Adipocyte (in vitro differentiated cells): Measurements from ENCODE around the gene SCN4A.

Source experiments
- DNase-seq: peaks from one replicate; pipeline ENCODE4 v3.0.0-alpha.2; 2015; ENCODE audit warnings: low read depth
- H3K27me3 ChIP-seq: replicated peaks from 2 replicates; pipeline ENCODE4 v1.7.0; 2013; ENCODE audit warnings: mild to moderate bottlenecking, low read length, moderate library complexity; ENCODE audit not compliant: control insufficient read depth, insufficient read depth
- H3K36me3 ChIP-seq: 2 replicates; pipeline ENCODE4 v1.7.0; 2013; ENCODE audit warnings: low read length, mild to moderate bottlenecking, moderate library complexity; ENCODE audit not compliant: control insufficient read depth, insufficient read depth, severe bottlenecking
- H3K4me1 ChIP-seq: 2 replicates; pipeline ENCODE4 v1.7.0; 2013; ENCODE audit warnings: mild to moderate bottlenecking, low read length, moderate library complexity; ENCODE audit not compliant: control insufficient read depth, insufficient read depth
- H3K4me3 ChIP-seq: 2 replicates; pipeline ENCODE4 v1.7.0; 2013; ENCODE audit warnings: mild to moderate bottlenecking, low read length, moderate library complexity
- H3K9ac ChIP-seq: 2 replicates; pipeline ENCODE4 v1.7.0; 2013; ENCODE audit warnings: mild to moderate bottlenecking, low read length, moderate library complexity
- H3K9me3 ChIP-seq: 2 replicates; pipeline ENCODE4 v1.7.0; 2013; ENCODE audit warnings: mild to moderate bottlenecking, low read length, moderate library complexity; ENCODE audit not compliant: control insufficient read depth

SCN4A gene

DNA sequence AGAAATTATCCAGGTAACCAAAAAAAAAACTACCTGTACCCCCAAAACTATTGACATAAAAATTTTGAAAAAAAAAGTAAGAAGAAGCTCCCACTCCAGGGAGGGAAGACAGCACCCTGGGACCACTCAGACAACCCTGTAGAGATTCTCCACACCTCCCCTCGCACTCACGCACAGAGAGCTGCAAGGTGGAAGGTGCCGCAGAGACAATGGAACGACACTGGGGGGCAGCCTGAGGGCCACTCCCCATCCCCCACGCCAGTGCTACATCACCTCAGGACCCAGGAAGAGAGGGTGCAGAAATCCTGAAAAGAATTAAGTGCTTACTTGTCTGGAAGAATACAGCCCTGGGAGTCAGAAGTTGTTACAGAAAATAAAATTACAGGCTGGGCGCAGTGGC, 35.4 kb downstream of the SCN4A start:
- no peak for DNase-seq
- Histone ChIP-seq H3K36me3 (peaks cover 4% of the 10 kb centered on the region), H3K4me1 (no peaks in the 10 kb centered on the region), H3K9me3 (no peaks in the 10 kb centered on the region), H3K27me3 (peaks cover 20% of the 10 kb centered on the region), H3K9ac (no peak overlapping the region), H3K4me3 (no peak overlapping the region)

DNA sequence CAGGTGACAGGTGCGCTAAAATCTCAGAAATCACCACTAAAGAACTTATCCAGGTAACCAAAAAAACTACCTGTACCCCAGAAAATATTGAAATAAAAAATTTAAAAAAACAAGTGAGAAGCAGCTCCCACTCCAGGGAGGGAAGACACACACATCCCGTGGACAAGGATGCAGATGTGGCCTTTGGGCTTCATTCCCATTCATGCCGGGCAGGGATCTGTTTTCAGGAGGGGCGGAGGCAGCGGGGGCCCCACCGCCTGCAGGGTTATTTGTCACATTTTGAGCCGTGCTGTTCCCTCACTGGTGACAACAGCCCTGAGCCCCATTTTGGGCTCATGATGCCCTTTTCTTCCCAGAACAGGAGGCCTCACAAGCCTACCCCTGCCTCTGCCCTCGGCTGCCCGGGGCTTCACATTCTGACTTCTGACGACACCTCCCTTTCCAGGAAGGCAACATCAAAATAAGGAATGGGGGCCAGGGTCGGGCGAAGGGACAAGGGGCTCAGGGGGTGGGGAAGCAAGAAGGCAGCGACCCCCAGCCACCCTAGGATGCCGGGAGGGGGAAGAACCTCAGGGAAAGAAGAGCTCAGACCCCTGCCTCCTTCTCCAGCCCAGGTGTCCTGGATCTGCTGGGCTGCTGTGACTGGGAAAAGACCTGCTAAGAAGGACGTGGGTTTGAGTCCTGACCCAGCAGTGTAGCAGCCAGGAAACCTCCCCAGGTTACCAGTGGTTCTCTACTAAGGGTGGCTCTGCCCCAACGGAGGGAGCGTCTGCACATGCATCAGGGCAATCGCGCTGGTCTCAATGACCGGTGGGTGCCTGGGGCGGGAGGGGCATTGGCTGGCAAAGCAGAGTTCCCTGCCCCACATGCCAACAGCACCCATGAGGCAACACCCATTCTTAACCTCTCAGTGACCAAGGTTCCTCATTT, 38.3 kb downstream of the SCN4A start:
- H3K36me3 ChIP-seq, result no peaks in the 10 kb centered on the region

DNA sequence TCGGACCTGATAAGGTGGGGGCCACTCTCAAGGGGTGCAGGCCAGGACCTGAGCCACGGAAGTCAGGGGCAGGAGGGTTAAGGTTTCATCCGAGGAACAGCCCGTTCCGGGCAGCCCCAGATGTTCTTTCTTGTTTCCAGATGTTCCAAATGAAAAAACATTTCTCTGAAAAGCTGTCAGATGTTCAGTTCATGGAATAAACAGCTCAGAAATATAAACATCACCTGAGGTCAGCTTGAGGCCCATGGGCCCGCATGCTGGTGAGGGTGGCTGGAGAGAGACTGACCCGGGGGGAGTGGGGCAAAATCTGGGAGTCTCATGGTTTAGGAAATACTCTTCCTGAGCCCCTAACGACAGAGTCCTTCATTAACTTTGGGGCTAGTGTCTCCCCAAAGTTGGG, 39.1 kb downstream of the SCN4A start:
- no peak for DNase-seq
- no peaks in the 10 kb centered on the region for H3K4me1 ChIP-seq
- H3K4me3 ChIP-seq, result no peak overlapping the region
- peaks cover 14% of the 10 kb centered on the region for H3K27me3 ChIP-seq
- no peak overlapping the region for H3K9ac ChIP-seq
- H3K9me3 ChIP-seq, result no peaks in the 10 kb centered on the region
- no peaks in the 10 kb centered on the region for H3K36me3 ChIP-seq

More for the DNA sequence above, 38.3 kb downstream of the SCN4A start:
- H3K27me3 ChIP-seq, result peaks cover 17% of the 10 kb centered on the region
- no peak overlapping the region for H3K9ac ChIP-seq
- H3K9me3 ChIP-seq, result no peaks in the 10 kb centered on the region
- H3K4me3 ChIP-seq, result no peak overlapping the region
- no peaks in the 10 kb centered on the region for H3K4me1 ChIP-seq
- no peak for DNase-seq

DNA sequence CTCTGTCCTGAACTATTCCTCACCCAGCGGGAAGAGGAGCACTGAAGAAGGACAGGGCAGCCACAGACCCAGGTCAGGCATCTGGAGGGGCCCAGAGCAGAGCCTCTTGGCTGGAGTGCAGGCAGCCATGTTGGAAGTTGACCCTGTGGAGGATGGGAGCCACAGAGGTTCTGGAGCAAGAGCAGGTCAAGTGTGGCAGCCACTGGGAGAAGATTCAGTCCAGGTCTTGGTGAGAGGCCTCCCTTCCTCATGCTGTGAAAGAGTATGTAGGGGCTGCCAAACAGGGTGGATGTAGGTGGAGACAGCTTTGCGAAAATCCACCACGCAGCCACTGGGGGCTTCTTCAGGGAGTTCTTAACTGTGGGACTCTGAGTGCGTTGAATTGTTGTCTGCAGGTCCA, 40.0 kb downstream of the SCN4A start:
- H3K27me3 ChIP-seq, result peaks cover 19% of the 10 kb centered on the region

DNA sequence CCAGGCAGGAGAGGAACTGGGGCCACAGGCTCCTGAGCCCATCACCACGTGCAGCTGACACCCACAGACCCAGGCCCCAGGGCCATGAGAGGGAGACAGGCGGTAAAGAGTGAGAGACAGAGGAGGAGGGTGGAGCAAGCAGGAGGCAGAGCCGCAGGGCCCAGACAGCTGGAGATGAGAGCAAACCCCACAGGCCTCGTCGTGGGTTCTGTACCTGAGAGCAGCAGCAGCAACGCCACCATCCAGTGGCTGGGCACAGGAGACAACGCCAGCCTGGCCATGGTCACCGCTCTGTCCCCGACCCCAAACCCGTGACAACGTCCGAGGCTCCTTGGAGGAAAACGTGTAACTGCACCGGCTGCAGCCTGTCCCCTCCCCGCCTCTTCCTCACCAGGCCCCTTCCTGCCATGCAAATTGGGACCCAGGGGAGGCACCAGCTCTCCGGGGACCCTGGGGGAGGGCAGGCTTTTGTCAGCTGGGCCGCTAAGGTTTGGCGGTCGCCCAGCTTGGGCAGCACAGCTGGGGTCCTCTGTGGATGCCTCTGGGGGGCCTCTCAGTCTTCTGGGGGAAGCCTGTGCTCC, 40.6 kb downstream of the SCN4A start, which contains the start of gene CD79B:
Gene CD79B, minus strand, starts transcription at position 351 of the 581 bp plus-strand sequence. Its CDS starts 70 bp downstream, at position 281.
- Histone ChIP-seq H3K9me3 (no peaks in the 10 kb centered on the region), H3K27me3 (peaks cover 13% of the 10 kb centered on the region), H3K9ac (no peak within 1 kb of the TSS), H3K4me1 (no peaks in the 10 kb centered on the region), H3K4me3 (no peak within 1 kb of the TSS), H3K36me3 (no peaks in the 10 kb centered on the region)
- DNase-seq, result no peak

More for the DNA sequence above, 40.0 kb downstream of the SCN4A start:
- no peak for DNase-seq
- Histone ChIP-seq H3K9ac (no peak overlapping the region), H3K36me3 (no peaks in the 10 kb centered on the region), H3K4me1 (no peaks in the 10 kb centered on the region), H3K4me3 (no peak overlapping the region), H3K9me3 (no peaks in the 10 kb centered on the region)

DNA sequence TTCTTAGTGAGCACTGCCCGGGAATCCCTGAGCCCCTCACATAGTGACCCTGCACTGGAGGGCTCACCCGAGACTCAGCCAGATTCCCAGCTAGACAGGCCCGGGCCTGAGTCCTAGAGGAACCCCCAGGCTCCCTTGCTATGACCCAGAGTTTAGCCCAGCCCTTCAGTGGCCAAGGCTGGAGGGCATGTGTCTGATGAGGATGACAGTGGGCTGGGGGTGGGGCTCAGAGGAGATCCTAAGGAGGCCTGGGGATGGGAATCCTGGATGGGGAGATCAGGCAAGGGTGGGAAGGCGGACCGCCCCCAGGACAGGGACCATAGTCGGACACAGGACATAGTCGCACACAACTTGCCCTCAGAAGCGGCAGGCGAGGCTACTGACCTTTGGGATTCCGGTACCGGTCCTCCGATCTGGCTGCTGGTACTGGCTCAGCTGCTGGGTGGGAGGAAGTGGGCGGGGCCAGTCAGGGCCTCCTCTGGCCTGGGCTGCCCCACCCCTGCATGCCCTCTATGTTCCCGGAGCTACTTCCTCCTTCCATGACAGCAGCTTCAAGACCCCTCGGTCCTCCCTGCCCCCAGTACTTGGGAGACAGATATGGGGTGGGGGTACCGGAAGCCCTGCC, 41.7 kb downstream of the SCN4A start:
- Histone ChIP-seq H3K4me1 (no peaks in the 10 kb centered on the region), H3K4me3 (no peak overlapping the region), H3K9me3 (no peaks in the 10 kb centered on the region), H3K9ac (no peak overlapping the region), H3K27me3 (peaks cover 11% of the 10 kb centered on the region), H3K36me3 (no peaks in the 10 kb centered on the region)
- DNase-seq, result no peak

DNA sequence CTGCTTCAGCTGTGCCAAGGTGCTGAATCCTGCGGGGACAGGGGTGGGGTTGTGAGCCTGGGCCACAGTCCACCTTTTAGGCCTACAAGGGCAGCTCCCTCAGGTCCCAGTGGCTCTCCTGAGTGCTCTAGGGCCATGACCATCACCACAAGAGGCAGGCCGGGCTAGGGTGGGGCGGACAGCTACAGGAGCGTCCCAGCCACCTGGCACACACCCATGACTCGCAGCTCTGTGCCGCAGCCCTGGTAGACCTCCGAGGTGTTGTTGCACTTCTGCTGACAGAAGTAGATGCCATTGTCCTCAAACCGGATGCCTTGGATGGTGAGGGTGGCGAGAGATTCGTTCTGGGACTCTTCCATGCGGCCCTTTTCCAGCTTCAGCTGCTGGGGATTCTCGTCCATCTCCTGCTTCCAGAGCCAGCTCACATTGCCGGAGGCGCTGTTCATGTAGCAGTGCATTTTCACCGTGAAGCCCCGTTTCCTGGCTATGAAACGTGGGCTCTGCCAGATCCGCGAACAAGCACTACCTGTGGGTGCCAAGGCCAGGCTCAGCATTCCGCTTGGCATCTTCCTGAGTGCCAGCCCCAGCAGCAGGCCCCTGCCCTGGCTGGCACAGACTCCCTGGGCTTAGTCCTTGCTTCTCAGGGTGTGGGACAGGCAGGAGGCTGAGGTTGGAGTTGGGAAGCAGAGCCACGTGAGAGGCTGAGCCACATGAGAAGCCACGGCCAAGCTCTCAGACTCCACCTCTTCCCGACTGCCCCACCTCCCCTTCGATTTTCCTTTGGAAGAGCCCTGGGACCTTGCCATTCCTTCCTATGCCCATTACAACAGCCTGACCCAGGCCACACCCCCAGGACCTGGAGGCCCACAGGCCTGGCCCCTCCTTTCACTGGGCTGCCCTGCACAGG, 42.6 kb downstream of the SCN4A start:
- H3K4me1 ChIP-seq, result no peaks in the 10 kb centered on the region
- no peak overlapping the region for H3K9ac ChIP-seq
- H3K36me3 ChIP-seq, result no peaks in the 10 kb centered on the region
- DNase-seq, result no peak
- H3K4me3 ChIP-seq, result no peak overlapping the region
- H3K9me3 ChIP-seq, result no peaks in the 10 kb centered on the region
- H3K27me3 ChIP-seq, result peaks cover 11% of the 10 kb centered on the region

DNA sequence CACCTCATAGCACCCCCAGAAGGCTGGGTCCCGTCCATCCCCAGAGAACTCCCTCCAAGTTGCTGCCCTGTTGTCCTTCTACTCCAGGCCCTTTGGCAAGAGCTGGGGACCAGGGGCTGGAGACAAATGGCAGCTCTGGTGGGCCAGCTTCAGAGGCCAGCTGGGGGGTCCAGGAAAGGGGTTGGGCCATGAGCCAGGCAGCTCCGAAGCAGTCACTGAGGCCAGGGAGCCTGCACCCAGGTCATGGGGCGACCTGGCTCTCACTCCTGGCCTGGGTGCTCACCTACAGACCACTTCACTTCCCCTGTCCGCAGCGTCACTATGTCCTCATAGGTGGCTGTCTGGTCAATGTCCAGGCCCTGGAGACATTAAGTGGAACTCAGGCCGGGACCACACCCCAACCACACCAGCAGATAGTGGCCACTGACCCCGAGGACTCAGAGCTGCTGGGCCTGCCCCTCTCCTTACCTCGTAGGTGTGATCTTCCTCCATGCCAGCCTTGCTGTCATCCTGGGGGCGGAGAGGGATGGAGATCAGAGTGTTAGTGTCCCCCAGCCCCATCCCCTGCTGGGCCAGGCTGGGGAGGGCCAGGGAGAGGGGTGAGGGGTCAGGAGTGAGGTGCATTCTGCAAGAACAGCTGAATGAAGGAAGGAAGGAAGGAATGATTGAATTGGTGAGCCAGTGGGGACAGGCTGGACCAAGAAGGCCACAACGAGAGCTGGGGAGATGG, 43.6 kb downstream of the SCN4A start:
- no peaks in the 10 kb centered on the region for H3K9me3 ChIP-seq
- H3K4me1 ChIP-seq, result no peaks in the 10 kb centered on the region
- DNase-seq, result no peak
- H3K4me3 ChIP-seq, result no peak overlapping the region
- no peaks in the 10 kb centered on the region for H3K36me3 ChIP-seq
- H3K9ac ChIP-seq, result no peak overlapping the region
- peaks cover 11% of the 10 kb centered on the region for H3K27me3 ChIP-seq

DNA sequence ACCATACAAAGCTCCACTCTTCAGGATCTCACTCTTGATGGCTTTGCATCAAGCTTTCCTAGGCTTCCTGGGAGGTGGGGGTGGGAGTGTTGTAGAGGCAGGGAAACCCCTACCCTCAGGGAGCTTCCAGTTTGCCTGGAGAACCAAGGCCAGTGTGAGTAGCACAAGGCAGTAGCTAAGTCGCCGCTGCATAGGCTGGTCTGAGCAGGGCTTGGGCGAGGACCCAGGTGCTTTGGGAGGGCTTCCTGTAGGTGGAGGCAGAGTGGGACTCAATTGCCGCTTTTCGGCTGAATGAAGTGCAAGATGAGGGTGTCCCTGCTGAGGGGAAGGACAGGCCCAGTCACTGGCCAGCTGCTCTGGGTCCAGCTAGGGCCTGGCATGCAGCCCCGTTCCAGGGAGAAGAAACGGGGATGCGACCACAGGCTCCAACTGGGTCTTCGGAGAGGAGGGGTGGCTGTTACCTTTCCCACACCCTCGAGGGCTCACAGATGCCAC, 44.5 kb downstream of the SCN4A start:
- no peak for DNase-seq
- no peaks in the 10 kb centered on the region for H3K36me3 ChIP-seq
- H3K4me1 ChIP-seq, result no peaks in the 10 kb centered on the region
- peaks cover 11% of the 10 kb centered on the region for H3K27me3 ChIP-seq
- H3K4me3 ChIP-seq, result no peak overlapping the region
- H3K9me3 ChIP-seq, result no peaks in the 10 kb centered on the region
- no peak overlapping the region for H3K9ac ChIP-seq

DNA sequence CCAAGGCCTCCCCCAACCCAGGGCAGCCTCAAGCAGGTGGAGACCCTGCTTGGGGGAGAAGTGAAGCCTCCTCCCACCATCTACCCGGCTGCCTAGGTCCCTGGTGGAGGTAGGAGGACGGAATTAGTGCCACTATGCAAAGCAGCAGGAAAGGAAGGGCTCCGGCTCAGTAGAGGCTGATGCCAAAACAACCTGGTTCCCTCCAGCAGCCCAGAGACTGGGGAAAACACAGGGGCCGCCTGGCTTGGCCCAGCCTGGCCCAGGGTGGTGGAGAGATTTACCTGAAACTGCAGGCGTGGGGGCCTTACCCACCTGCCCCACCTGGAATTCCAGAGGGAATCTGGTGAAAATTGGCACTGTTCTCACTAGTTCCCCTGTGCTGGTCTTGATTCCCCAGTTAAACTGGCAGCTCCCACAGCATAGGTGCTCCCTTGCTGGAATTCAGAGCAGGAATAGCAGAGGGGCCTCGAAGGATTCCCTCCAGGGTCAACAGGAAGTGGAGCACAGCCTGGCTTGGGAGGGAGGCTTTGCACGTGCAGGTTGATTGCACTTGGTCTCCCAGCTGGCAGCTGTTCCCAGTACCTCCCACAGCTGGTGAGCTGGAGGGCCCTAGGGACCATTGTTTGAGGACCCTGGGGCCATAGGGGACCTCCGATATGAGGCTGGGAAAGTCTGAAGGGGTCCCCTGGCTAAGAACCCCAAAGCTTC, 45.1 kb downstream of the SCN4A start:
- Histone ChIP-seq H3K9ac (no peak overlapping the region), H3K4me3 (no peak overlapping the region), H3K9me3 (no peaks in the 10 kb centered on the region), H3K27me3 (peaks cover 8% of the 10 kb centered on the region), H3K36me3 (no peaks in the 10 kb centered on the region), H3K4me1 (no peaks in the 10 kb centered on the region)
- no peak for DNase-seq
